Spleen (tissue), 11 donors: ENCODE data around the gene TNFAIP3. TPM values are rescaled to one million over a fixed set of nuclear protein-coding genes. Genes with fewer than 3 reads are reported as not detected.

ENCODE experiments used
- DNase-seq: peaks from one replicate; pipeline ENCODE4 v3.0.0-alpha.2; 2020
- H3K27ac ChIP-seq, 8 donors: fragments of 200-600 bp; sonication (generic) in 7 of 8; 1 replicate in 4 of 8; 2 replicates in 4 of 8; pipeline versions ENCODE4 v1.5.0 to v1.8.0; 2016 to 2021; ENCODE audit warnings: inconsistent platforms in 4 of 8, mild to moderate bottlenecking in 4 of 8, moderate library complexity in 1 of 8
- H3K27me3 ChIP-seq, 7 donors: fragments of 200-600 bp; sonication (generic) in 6 of 7; replicated peaks in 1 of 7; 1 replicate in 4 of 7; 2 replicates in 3 of 7; pipeline versions ENCODE4 v1.5.0 to v1.8.0; 2016 to 2021; ENCODE audit warnings: inconsistent platforms in 3 of 7, mild to moderate bottlenecking in 1 of 7
- H3K36me3 ChIP-seq, 6 donors: fragments of 200-600 bp; sonication (generic) in 5 of 6; 1 replicate in 4 of 6; 2 replicates in 2 of 6; pipeline versions ENCODE4 v1.5.0 to v1.8.0; 2016 to 2021; ENCODE audit warnings: inconsistent platforms in 2 of 6
- H3K4me1 ChIP-seq, 6 donors: fragments of 200-600 bp; sonication (generic) in 5 of 6; 1 replicate in 3 of 6; 2 replicates in 3 of 6; pipeline versions ENCODE4 v1.5.0 to v1.8.0; 2016 to 2021; ENCODE audit warnings: inconsistent platforms in 3 of 6
- H3K4me3 ChIP-seq, 8 donors: fragments of 200-600 bp; sonication (generic) in 7 of 8; 1 replicate in 4 of 8; 2 replicates in 4 of 8; pipeline versions ENCODE4 v1.5.0 to v1.8.0; 2016 to 2021; ENCODE audit warnings: inconsistent platforms in 4 of 8, mild to moderate bottlenecking in 4 of 8, moderate library complexity in 2 of 8
- H3K9me3 ChIP-seq, 8 donors: fragments of 200-600 bp; sonication (generic) in 7 of 8; 1 replicate in 4 of 8; 2 replicates in 4 of 8; pipeline versions ENCODE4 v1.5.0 to v1.8.0; 2016 to 2021; ENCODE audit warnings: inconsistent platforms in 4 of 8
- CTCF ChIP-seq, 11 experiments: fragments of 200-600 bp in 7 of 11; fragments of 450-650 bp in 4 of 11; sonication (generic) in 4 of 11; IDR thresholded peaks in 8 of 11; conservative IDR thresholded peaks in 3 of 11; 1 replicate in 7 of 11; 2 replicates in 4 of 11; pipeline versions ENCODE4 v1.4.0 to v1.8.0; 2016 to 2021; ENCODE audit warnings: antibody characterized with exemption in 11 of 11, inconsistent platforms in 4 of 11, mild to moderate bottlenecking in 1 of 11
- POLR2A ChIP-seq, 3 donors: fragments of 450-650 bp; IDR thresholded peaks; one replicate each; pipeline ENCODE4 v1.5.1; 2017; ENCODE audit warnings: antibody characterized with exemption in 3 of 3, mild to moderate bottlenecking in 1 of 3
- POLR2AphosphoS5 ChIP-seq, 3 donors: sonication (generic); formaldehyde crosslinking; IDR thresholded peaks; one replicate each; pipeline ENCODE4 v1.5.1; 2017; ENCODE audit warnings: antibody characterized with exemption in 3 of 3
- WGBS, 5 donors: extraction: QIAGEN DNeasy Blood & Tissue Kit in 3 of 5; methylation state at CpG; one replicate each; pipeline versions ENCODE4 v1.1.5 to v1.1.7; 2013 to 2018; 5-methylcytosine and 5-hydroxymethylcytosine counted together
- intact Hi-C: fragments of 100-400 bp; cut with DNase I; formaldehyde crosslinking; loops from one replicate; pipeline ENCODE4 v1.15.0; 2023; ENCODE audit warnings: low total_unique reads
- polyA plus RNA-seq, 3 donors: library from polyadenylated mRNA; stranded (reverse); fragments of 200-250 nt; gene quantifications; one replicate each; pipeline ENCODE4 v1.2.1, GENCODE V29; 2013
- total RNA-seq, 7 donors: library from RNA; depleted of rRNA in 3 of 7; stranded (reverse); fragments of >200 nt in 3 of 7; fragmentation: NEBNext Ultra II Directional in 4 of 7; extraction: Animal tissue kit (Norgen Biotek cat#: 25700) in 4 of 7; gene quantifications; one replicate each; pipeline versions ENCODE4 v1.1.0 to v1.2.1, GENCODE V29; 2016 to 2021
- donor health status: healthy with polysubstance abuse.
- donor health status: DM: no; HTN: no; CAD: no; lungs with moderate emphysema.
- donor health status: DM: no; HTN: no; CAD: no.
- donor health status: Bipolar disorder and iron deficiency.
- donor health status: healthy.
- donor health status: DM: no; HTN: no; CAD: no.
- donor health status: DM: yes; HTN: yes; CAD: no.

Gene TNFAIP3
- total and polyA plus RNA-seq, 10 donors: 23.2 to 133 (median 51.7) TPM

- DNase-seq: peak; percentile 87
- WGBS, 5 donors: 1 to 2% (median 1%) methylated on average over 31 to 32 of the region's 32 CpGs
- H3K4me3 ChIP-seq: peak overlapping the region; percentile 83 to 97 (median 86)
- peaks cover 39 to 66% (median 56%) of the 10 kb centered on the region in 6 donors for H3K4me1 ChIP-seq
- no peaks in the 10 kb centered on the region for H3K27me3 ChIP-seq
- no peak for TF ChIP-seq CTCF (IDR thresholded peaks at IDR 0.05 in 8 of 11, conservative IDR thresholded peaks at IDR 0.05 in 3 of 11)
- peak in 1 of 3 donors; percentile 25 for TF ChIP-seq POLR2A (IDR thresholded peaks at IDR 0.05)
- TF ChIP-seq POLR2AphosphoS5 (IDR thresholded peaks at IDR 0.05): peak in 2 of 3 donors; percentile 58 to 84
- intact Hi-C loops: loop anchor here (5.0 to 10.0 kb wide), 2 partner anchors 63 to 74 kb away; no protein-coding TSS in a partner anchor
- peaks cover 0 to 15% (median 0%) of the 10 kb centered on the region in 6 donors for H3K36me3 ChIP-seq
- H3K9me3 ChIP-seq: no peaks in the 10 kb centered on the region
- peak overlapping the region; percentile 88 to 99 (median 97) for H3K27ac ChIP-seq
Measured at GRCh38 chr6:137867685-137868509, 838 bp downstream of the TNFAIP3 start.

GRCh38 chr6:137868721-137869548 is 1.9 kb downstream of the TNFAIP3 start:
- H3K4me3 ChIP-seq: peak overlapping the region; percentile 83 to 97 (median 86)
- H3K27ac ChIP-seq: peak overlapping the region; percentile 88 to 99 (median 97)
- H3K4me1 ChIP-seq: peaks cover 49 to 76% (median 64%) of the 10 kb centered on the region in 6 donors
- DNase-seq: no peak
- no peaks in the 10 kb centered on the region for H3K27me3 ChIP-seq
- H3K9me3 ChIP-seq: no peaks in the 10 kb centered on the region
- 47 to 53% (median 48%) methylated on average over 10 of the region's 10 CpGs for WGBS, 5 donors
- TF ChIP-seq POLR2AphosphoS5 (IDR thresholded peaks at IDR 0.05): peak in 1 of 3 donors; percentile 43
- TF ChIP-seq POLR2A (IDR thresholded peaks at IDR 0.05): no peak
- intact Hi-C loops: loop anchor here (5.0 to 10.0 kb wide), 2 partner anchors 64 to 73 kb away; no protein-coding TSS in a partner anchor
- peaks cover 0 to 19% (median 0%) of the 10 kb centered on the region in 6 donors for H3K36me3 ChIP-seq

DNA sequence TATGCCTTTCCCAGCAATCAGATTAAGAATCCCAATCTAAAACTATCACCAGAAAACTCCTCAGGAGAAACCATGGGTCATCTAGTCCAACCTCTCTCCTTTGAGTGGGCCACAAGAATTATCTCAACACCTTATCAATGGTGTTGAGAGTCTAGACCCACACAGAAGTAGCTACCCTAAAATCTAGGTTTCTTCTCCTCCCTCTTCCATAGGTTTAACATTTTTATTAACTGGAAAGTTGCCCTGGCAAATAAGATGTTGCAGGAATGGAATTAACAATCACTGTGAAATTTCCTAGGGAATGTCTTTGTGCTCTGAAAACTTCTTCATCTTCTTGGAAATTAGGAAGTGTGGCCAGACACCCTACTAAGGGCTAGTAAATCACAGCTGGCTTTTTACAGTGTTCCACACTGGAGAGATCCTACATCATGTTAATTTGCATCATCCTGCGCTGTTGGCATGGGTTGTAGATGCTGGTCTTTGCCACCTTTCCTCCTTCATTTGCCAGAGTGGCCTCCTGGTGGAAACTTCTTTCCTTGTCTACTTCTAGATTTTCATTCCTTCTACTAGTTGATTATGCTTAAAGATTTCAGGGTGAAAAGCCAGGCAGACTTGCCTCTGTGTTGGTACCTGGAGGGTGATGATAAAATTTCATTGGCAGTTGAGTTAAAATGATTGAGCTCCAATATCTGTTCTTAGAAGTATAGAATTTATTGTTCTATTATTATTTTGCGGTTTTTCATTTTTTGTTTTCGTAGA is 2.7 kb downstream of the TNFAIP3 start:
- no peak for DNase-seq
- H3K27ac ChIP-seq: peak overlapping the region; percentile 55 to 99 (median 84)
- no peaks in the 10 kb centered on the region for H3K27me3 ChIP-seq
- H3K4me1 ChIP-seq: peaks cover 53 to 84% (median 72%) of the 10 kb centered on the region in 6 donors
- TF ChIP-seq POLR2AphosphoS5 (IDR thresholded peaks at IDR 0.05) (no peak), POLR2A (IDR thresholded peaks at IDR 0.05) (no peak), CTCF (IDR thresholded peaks at IDR 0.05 in 8 of 11, conservative IDR thresholded peaks at IDR 0.05 in 3 of 11) (no peak)
- H3K4me3 ChIP-seq: peak overlapping the region; percentile 8 to 97 (median 58)
- peaks cover 0 to 27% (median 4%) of the 10 kb centered on the region in 6 donors for H3K36me3 ChIP-seq
- 64 to 76% (median 71%) methylated on average over 3 of the region's 3 CpGs for WGBS, 5 donors
- H3K9me3 ChIP-seq: no peaks in the 10 kb centered on the region
- intact Hi-C loops: loop anchor here (5.0 to 10.0 kb wide), 3 partner anchors 65 to 162 kb away; no protein-coding TSS in a partner anchor

DNA sequence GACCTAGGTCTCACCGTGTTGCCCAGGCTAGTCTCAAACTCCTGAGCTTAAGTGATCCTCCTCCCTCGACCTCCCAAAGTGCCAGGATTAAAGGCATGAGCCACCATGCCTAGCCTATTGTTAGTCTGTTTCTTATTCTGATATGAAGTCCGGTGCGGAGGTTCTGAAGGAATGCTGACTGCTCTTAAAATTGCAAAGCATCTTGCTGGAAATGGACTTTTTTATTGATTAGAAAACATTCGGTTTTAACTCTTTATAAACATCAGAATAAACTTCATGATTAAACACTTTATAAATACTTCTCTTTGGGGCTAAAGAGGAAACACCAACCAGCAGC is 3.2 kb downstream of the TNFAIP3 start:
- intact Hi-C loops: loop anchor here (5.0 kb wide), 1 partner anchor 163 kb away; no protein-coding TSS in a partner anchor
- H3K27ac ChIP-seq: peak overlapping the region; percentile 55 to 99 (median 84)
- H3K9me3 ChIP-seq: no peaks in the 10 kb centered on the region
- 42 to 73% (median 59%) methylated on average over 5 of the region's 5 CpGs for WGBS, 5 donors
- H3K4me1 ChIP-seq: peaks cover 53 to 88% (median 78%) of the 10 kb centered on the region in 6 donors
- TF ChIP-seq CTCF (IDR thresholded peaks at IDR 0.05 in 8 of 11, conservative IDR thresholded peaks at IDR 0.05 in 3 of 11) (no peak), POLR2AphosphoS5 (IDR thresholded peaks at IDR 0.05) (no peak), POLR2A (IDR thresholded peaks at IDR 0.05) (no peak)
- peak overlapping the region; percentile 8 to 97 (median 58) for H3K4me3 ChIP-seq
- no peak for DNase-seq
- no peaks in the 10 kb centered on the region for H3K27me3 ChIP-seq
- peaks cover 0 to 33% (median 10%) of the 10 kb centered on the region in 6 donors for H3K36me3 ChIP-seq
